HG03354 (cell line): ENCODE results near the gene SHROOM2.
"Not testable (repeated sequence)": the region's sequence is repeated elsewhere in the genome, so short reads cannot be mapped to it uniquely, and the experiment has no call there.

ENCODE experiments used
- ATAC-seq: cut with Tn5 transposase; IDR thresholded peaks from one replicate; pipeline ENCODE4 v1.9.1; 2021; ENCODE audit warnings: mild to moderate bottlenecking; ENCODE audit not compliant: unreplicated experiment, poor library complexity, severe bottlenecking

SHROOM2 gene

GRCh38 chrX:9824554-9824953 lies 38.3 kb downstream of the SHROOM2 start:
- no peak for ATAC-seq

GRCh38 chrX:9825129-9825790 lies 39.0 kb downstream of the SHROOM2 start:
- no peak for ATAC-seq

GRCh38 chrX:9825966-9826365 lies 39.7 kb downstream of the SHROOM2 start:
- ATAC-seq, result no peak

- peak; percentile 85 for ATAC-seq
Measured at GRCh38 chrX:9829308-9830267, 43.4 kb downstream of the SHROOM2 start.

- no peak for ATAC-seq
Measured at GRCh38 chrX:9832811-9833210, 46.6 kb downstream of the SHROOM2 start.

GRCh38 chrX:9835585-9836210 lies 49.5 kb downstream of the SHROOM2 start:
- ATAC-seq, result no peak

GRCh38 chrX:9842541-9842940 lies 56.3 kb downstream of the SHROOM2 start:
- ATAC-seq, result no peak

- no peak for ATAC-seq
Measured at GRCh38 chrX:9844936-9845577, 58.8 kb downstream of the SHROOM2 start.

GRCh38 chrX:9845578-9845952 lies 59.3 kb downstream of the SHROOM2 start:
- no peak for ATAC-seq

- no peak for ATAC-seq
Measured at GRCh38 chrX:9846631-9847030, 60.4 kb downstream of the SHROOM2 start.

GRCh38 chrX:9847071-9847470 lies 60.8 kb downstream of the SHROOM2 start:
- no peak for ATAC-seq

- ATAC-seq, result no peak
Measured at GRCh38 chrX:9848718-9849479, 62.7 kb downstream of the SHROOM2 start.

GRCh38 chrX:9851890-9852289 lies 65.7 kb downstream of the SHROOM2 start:
- no peak for ATAC-seq

- ATAC-seq, result no peak
Measured at GRCh38 chrX:9853307-9853706, 67.1 kb downstream of the SHROOM2 start.

- no peak for ATAC-seq
Measured at GRCh38 chrX:9855561-9856283, 69.5 kb downstream of the SHROOM2 start.

- ATAC-seq, result no peak
Measured at GRCh38 chrX:9856588-9856987, 70.4 kb downstream of the SHROOM2 start.

GRCh38 chrX:9857575-9858474 lies 71.6 kb downstream of the SHROOM2 start:
- ATAC-seq, result no peak

- not testable (repeated sequence) for ATAC-seq
Measured at GRCh38 chrX:9858684-9859083, 72.5 kb downstream of the SHROOM2 start.
